HepG2 (cell line): ENCODE results near the gene NFE2L2. TPM values are rescaled to one million over a fixed set of nuclear protein-coding genes. Genes with fewer than 3 reads are reported as not detected.

Experiments used
- AGO2 ChIP-seq: fragments of 200-400 bp; formaldehyde crosslinking; optimal IDR thresholded peaks from 2 replicates; pipeline ENCODE3; 2017; ENCODE audit warnings: mild to moderate bottlenecking, low read depth, low read length, moderate library complexity
- BRCA1 ChIP-seq: sonication (generic); formaldehyde crosslinking; IDR thresholded peaks from 2 replicates; pipeline ENCODE4 v1.4.0; 2020; ENCODE audit warnings: missing genetic modification reagents
- CBX5 ChIP-seq: sonication (generic); formaldehyde crosslinking; IDR thresholded peaks from 2 replicates; pipeline ENCODE4 v1.4.0; 2020; ENCODE audit warnings: missing genetic modification reagents, borderline replicate concordance
- EED ChIP-seq: sonication (generic); formaldehyde crosslinking; IDR thresholded peaks from 2 replicates; pipeline ENCODE4 v1.5.0; 2020; ENCODE audit warnings: mild to moderate bottlenecking, missing genetic modification reagents
- EHMT2 ChIP-seq: fragments of 200-600 bp; sonication (generic); IDR thresholded peaks from 2 replicates; pipeline ENCODE4 v1.7.0; 2017; ENCODE audit warnings: antibody characterized with exemption, low read depth, low read length, borderline replicate concordance
- HHEX ChIP-seq: IDR thresholded peaks from 2 replicates; pipeline ENCODE4 v1.6.1; 2016; ENCODE audit warnings: control low read depth
- MBD4 ChIP-seq: IDR thresholded peaks from 2 replicates; pipeline ENCODE4 v1.6.1; 2012; ENCODE audit warnings: low read length, inconsistent platforms, borderline replicate concordance
- MXI1 ChIP-seq: IDR thresholded peaks from 3 replicates; pipeline ENCODE4 v1.6.1; 2012; ENCODE audit warnings: low read depth, low read length, inconsistent platforms, borderline replicate concordance
- NFE2L1 ChIP-seq: sonication (generic); formaldehyde crosslinking; IDR thresholded peaks from 2 replicates; pipeline ENCODE4 v1.4.0; 2020; ENCODE audit warnings: missing genetic modification reagents, mild to moderate bottlenecking, borderline replicate concordance
- NFKBIZ ChIP-seq: IDR thresholded peaks from 2 replicates; pipeline ENCODE4 v1.6.1; 2018; ENCODE audit warnings: missing genetic modification reagents, missing compliant biosample characterization
- POLR2AphosphoS2 ChIP-seq: IDR thresholded peaks from 2 replicates; pipeline ENCODE4 v1.6.1; 2011; ENCODE audit warnings: low read depth, low read length, improper control_type of control experiment
- THYN1 ChIP-seq: sonication (generic); formaldehyde crosslinking; IDR thresholded peaks from 2 replicates; pipeline ENCODE4 v1.8.1; 2023; ENCODE audit warnings: low read depth, mild to moderate bottlenecking, moderate library complexity, missing genetic modification reagents, borderline replicate concordance
- ZBTB7B ChIP-seq: sonication (generic); formaldehyde crosslinking; IDR thresholded peaks from 2 replicates; pipeline ENCODE4 v1.4.0; 2020; ENCODE audit warnings: missing genetic modification reagents
- ZNF18 ChIP-seq: sonication (generic); formaldehyde crosslinking; IDR thresholded peaks from 2 replicates; pipeline ENCODE4 v1.8.0; 2022; ENCODE audit warnings: mild to moderate bottlenecking, missing genetic modification reagents; ENCODE audit not compliant: insufficient replicate concordance
- ZNF264 ChIP-seq: sonication (generic); formaldehyde crosslinking; IDR thresholded peaks from 2 replicates; pipeline ENCODE4 v1.4.0; 2020; ENCODE audit warnings: missing genetic modification reagents
- ZNF460 ChIP-seq: sonication (generic); formaldehyde crosslinking; IDR thresholded peaks from 2 replicates; pipeline ENCODE4 v1.5.1; 2020; ENCODE audit warnings: missing genetic modification reagents, mild to moderate bottlenecking, borderline replicate concordance
- ZNF614 ChIP-seq: IDR thresholded peaks from 2 replicates; pipeline ENCODE4 v1.6.1; 2018; ENCODE audit warnings: missing biosample characterization, missing genetic modification reagents, inconsistent platforms, borderline replicate concordance
- ZNF879 ChIP-seq: sonication (generic); formaldehyde crosslinking; IDR thresholded peaks from 2 replicates; pipeline ENCODE4 v1.8.1; 2023; ENCODE audit warnings: missing genetic modification reagents
- polyA plus RNA-seq, 8 experiments: library from polyadenylated mRNA; depleted of rRNA in 3 of 8; stranded (reverse) in 7 of 8; unstranded in 1 of 8; fragments of >200 nt; fragmentation: Illumina TruSeq in 4 of 8; extraction: Trizol in 4 of 8; gene quantifications; 2 replicates each; pipeline versions ENCODE4 v1.2.1 to v1.2.3, GENCODE V29; 2011 to 2016; ENCODE audit warnings: low read depth in 4 of 8, missing spikeins in 1 of 8, mixed read lengths in 1 of 8; ENCODE audit not compliant: insufficient read depth in 1 of 8
- total RNA-seq, 5 experiments: library from RNA; depleted of rRNA; stranded (reverse); fragments of >200 nt; fragmentation: Illumina TruSeq; extraction: Trizol; gene quantifications; 2 replicates each; pipeline ENCODE4 v1.2.3, GENCODE V29; 2016; ENCODE audit warnings: low read depth in 1 of 5
- TF ChIP-seq, protein P1 (sequence below): sonication (generic); formaldehyde crosslinking; IDR thresholded peaks from 2 replicates; pipeline ENCODE4 v1.5.1; 2020; ENCODE audit warnings: mild to moderate bottlenecking, missing genetic modification reagents, borderline replicate concordance

NFE2L2 gene
- total and polyA plus RNA-seq, 2 of the 13 experiments (the other 11 are each of a cell fraction or from before 2014, with no cell fraction given), result 84.6 to 215 TPM

- TF ChIP-seq EED (CRISPR knock-in tag) (peak; percentile 75; the same call in 1 of the 2 replicates), ZNF614 (CRISPR knock-in tag) (peak; percentile 69), ZNF264 (CRISPR knock-in tag) (no peak), CBX5 (CRISPR knock-in tag) (peak; percentile 93), HHEX (0 out of 2 replicates have a peak, but pooled peaks have one; percentile 16), MBD4 (no peak), MXI1 (peak; percentile 85; the same call in 1 of the 3 replicates), THYN1 (CRISPR knock-in tag) (0 out of 2 replicates have a peak, but pooled peaks have one; percentile 70), NFKBIZ (peak; percentile 79; the same call in 1 of the 2 replicates), ZNF460 (0 out of 2 replicates have a peak, but pooled peaks have one; percentile 53), NFE2L1 (CRISPR knock-in tag) (no peak), AGO2 (peak; percentile 99), ZNF879 (no peak), ZNF18 (CRISPR knock-in tag) (no peak), POLR2AphosphoS2 (no peak), EHMT2 (no peak), BRCA1 (CRISPR knock-in tag) (no peak), ZBTB7B (CRISPR knock-in tag) (no peak)
- TF ChIP-seq, protein P1, sequence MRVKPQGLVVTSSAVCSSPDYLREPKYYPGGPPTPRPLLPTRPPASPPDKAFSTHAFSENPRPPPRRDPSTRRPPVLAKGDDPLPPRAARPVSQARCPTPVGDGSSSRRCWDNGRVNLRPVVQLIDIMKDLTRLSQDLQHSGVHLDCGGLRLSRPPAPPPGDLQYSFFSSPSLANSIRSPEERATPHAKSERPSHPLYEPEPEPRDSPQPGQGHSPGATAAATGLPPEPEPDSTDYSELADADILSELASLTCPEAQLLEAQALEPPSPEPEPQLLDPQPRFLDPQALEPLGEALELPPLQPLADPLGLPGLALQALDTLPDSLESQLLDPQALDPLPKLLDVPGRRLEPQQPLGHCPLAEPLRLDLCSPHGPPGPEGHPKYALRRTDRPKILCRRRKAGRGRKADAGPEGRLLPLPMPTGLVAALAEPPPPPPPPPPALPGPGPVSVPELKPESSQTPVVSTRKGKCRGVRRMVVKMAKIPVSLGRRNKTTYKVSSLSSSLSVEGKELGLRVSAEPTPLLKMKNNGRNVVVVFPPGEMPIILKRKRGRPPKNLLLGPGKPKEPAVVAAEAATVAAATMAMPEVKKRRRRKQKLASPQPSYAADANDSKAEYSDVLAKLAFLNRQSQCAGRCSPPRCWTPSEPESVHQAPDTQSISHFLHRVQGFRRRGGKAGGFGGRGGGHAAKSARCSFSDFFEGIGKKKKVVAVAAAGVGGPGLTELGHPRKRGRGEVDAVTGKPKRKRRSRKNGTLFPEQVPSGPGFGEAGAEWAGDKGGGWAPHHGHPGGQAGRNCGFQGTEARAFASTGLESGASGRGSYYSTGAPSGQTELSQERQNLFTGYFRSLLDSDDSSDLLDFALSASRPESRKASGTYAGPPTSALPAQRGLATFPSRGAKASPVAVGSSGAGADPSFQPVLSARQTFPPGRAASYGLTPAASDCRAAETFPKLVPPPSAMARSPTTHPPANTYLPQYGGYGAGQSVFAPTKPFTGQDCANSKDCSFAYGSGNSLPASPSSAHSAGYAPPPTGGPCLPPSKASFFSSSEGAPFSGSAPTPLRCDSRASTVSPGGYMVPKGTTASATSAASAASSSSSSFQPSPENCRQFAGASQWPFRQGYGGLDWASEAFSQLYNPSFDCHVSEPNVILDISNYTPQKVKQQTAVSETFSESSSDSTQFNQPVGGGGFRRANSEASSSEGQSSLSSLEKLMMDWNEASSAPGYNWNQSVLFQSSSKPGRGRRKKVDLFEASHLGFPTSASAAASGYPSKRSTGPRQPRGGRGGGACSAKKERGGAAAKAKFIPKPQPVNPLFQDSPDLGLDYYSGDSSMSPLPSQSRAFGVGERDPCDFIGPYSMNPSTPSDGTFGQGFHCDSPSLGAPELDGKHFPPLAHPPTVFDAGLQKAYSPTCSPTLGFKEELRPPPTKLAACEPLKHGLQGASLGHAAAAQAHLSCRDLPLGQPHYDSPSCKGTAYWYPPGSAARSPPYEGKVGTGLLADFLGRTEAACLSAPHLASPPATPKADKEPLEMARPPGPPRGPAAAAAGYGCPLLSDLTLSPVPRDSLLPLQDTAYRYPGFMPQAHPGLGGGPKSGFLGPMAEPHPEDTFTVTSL (CRISPR knock-in tag), result peak; percentile 59
Observed at GRCh38 chr2:177212891-177213856, 51.4 kb downstream of the NFE2L2 start (continued).
